ENCODE results near the gene TTLL9. TPM values are rescaled to one million over a fixed set of nuclear protein-coding genes. Genes with fewer than 3 reads are reported as not detected.
"Not testable (repeated sequence)": the region's sequence is repeated elsewhere in the genome, so short reads cannot be mapped to it uniquely, and the experiment has no call there.

The TTLL9 gene
- total RNA-seq, 4 donors from 2014 or later = 0.17 to 0.34 TPM; not detected in 2

DNA sequence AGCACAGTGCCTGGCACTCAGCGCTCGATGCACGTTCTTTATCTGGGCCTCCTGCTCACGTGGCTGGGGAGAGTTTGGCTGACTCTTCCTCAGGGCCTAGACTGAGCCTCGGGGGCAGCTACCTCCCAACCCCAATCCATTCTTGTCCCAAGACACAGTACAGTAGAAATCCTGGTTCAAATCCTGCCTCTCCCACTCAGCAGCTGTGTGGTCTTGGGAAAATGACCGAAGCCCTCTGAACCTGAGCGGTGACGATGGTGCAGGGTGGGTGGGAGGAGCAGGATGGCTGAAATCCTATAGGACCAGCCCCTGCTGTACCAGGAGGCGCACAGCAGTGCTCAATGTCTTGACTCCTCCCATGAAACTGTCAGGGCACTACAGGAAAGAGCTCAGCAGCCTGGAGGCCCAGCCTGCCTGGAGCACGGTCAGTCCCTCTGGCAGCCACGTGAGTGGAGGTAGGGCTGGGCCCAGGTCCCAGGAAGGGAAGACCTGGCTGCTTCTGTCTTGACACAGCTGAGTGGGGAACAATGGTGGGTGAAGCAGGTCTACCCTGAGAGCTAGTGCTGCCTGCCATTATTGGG lies 49.9 kb downstream of the TTLL9 start:
- 73% methylated on average over 6 of the region's 11 CpGs for WGBS
- Histone ChIP-seq H3K27ac (replicated peaks in 1 of 4) (no peak overlapping the region), H3K4me3 (no peak overlapping the region), H3K36me3 (no peaks in the 10 kb centered on the region), H3K4me1 (no peaks in the 10 kb centered on the region), H3K27me3 (peaks cover 0 to 48% (median 0%) of the 10 kb centered on the region in 4 donors), H3K9me3 (no peaks in the 10 kb centered on the region)
- DNase-seq (ENCODE audit: extremely low spot score) = no peak
- no peak for TF ChIP-seq POLR2A (IDR thresholded peaks at IDR 0.05; ENCODE audit: low read depth)
- no peak for TF ChIP-seq POLR2AphosphoS5 (IDR thresholded peaks at IDR 0.05)
- TF ChIP-seq, protein P1, sequence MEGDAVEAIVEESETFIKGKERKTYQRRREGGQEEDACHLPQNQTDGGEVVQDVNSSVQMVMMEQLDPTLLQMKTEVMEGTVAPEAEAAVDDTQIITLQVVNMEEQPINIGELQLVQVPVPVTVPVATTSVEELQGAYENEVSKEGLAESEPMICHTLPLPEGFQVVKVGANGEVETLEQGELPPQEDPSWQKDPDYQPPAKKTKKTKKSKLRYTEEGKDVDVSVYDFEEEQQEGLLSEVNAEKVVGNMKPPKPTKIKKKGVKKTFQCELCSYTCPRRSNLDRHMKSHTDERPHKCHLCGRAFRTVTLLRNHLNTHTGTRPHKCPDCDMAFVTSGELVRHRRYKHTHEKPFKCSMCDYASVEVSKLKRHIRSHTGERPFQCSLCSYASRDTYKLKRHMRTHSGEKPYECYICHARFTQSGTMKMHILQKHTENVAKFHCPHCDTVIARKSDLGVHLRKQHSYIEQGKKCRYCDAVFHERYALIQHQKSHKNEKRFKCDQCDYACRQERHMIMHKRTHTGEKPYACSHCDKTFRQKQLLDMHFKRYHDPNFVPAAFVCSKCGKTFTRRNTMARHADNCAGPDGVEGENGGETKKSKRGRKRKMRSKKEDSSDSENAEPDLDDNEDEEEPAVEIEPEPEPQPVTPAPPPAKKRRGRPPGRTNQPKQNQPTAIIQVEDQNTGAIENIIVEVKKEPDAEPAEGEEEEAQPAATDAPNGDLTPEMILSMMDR (IDR thresholded peaks at IDR 0.05) = no peak
- TF ChIP-seq EP300 (IDR thresholded peaks at IDR 0.05) = no peak
- intact Hi-C loops (cut with DNase I) = no loop called here

DNA sequence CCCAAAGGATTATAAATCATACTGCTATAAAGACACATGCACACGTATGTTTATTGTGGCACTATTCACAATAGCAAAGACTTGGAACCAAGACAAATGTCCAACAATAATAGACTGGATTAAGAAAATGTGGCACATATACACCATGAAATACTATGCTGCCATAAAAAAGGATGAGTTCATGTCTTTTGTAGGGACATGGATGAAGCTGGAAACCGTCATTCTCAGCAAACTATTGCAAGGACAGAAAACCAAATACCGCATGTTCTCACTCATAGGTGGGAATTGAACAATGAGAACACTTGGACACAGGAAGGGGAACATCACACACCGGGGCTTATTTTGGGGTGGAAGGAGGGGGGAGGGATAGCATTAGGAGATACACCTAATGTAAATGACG lies 51.0 kb downstream of the TTLL9 start:
- intact Hi-C loops (cut with DNase I); H3K27ac ChIP-seq (replicated peaks in 1 of 4); H3K36me3 ChIP-seq; H3K9me3 ChIP-seq; H3K4me3 ChIP-seq; H3K4me1 ChIP-seq; DNase-seq (ENCODE audit: extremely low spot score): not testable (repeated sequence)
- peaks cover 0 to 59% (median 0%) of the 10 kb centered on the region in 4 donors for H3K27me3 ChIP-seq
- 89% methylated on average over 5 of the region's 5 CpGs for WGBS

DNA sequence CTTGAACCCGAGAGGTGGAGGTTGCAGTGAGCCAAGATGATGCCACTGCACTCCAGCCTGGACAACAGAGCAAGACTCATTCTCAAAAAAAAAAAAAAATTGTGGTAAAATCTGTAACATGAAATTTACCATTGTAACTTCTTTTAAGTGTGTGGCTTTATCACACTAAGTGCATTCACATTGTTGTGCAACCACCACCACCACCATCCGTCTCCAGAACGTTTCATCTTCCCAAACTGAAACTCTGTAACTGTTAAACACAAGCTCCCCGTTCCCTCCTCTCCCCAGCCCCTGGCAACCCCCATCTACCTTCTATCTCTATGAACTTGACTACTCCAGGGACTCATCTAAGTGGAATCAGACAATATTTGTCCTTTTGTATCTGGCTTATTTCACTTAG lies 51.7 kb downstream of the TTLL9 start:
- no peaks in the 10 kb centered on the region for H3K4me1 ChIP-seq
- H3K27me3 ChIP-seq = peaks cover 0 to 61% (median 0%) of the 10 kb centered on the region in 4 donors
- H3K4me3 ChIP-seq = no peak overlapping the region
- H3K9me3 ChIP-seq = no peaks in the 10 kb centered on the region
- H3K27ac ChIP-seq (replicated peaks in 1 of 4) = no peak overlapping the region
- H3K36me3 ChIP-seq = no peaks in the 10 kb centered on the region
- no peak for DNase-seq (ENCODE audit: extremely low spot score)
- WGBS = 64% methylated on average over 4 of the region's 4 CpGs
- intact Hi-C loops (cut with DNase I) = no loop called here
- TF ChIP-seq EP300 (IDR thresholded peaks at IDR 0.05) = no peak
- no peak for TF ChIP-seq POLR2A (IDR thresholded peaks at IDR 0.05; ENCODE audit: low read depth)
- TF ChIP-seq, protein P1 (IDR thresholded peaks at IDR 0.05) = no peak
- no peak for TF ChIP-seq POLR2AphosphoS5 (IDR thresholded peaks at IDR 0.05)

DNA sequence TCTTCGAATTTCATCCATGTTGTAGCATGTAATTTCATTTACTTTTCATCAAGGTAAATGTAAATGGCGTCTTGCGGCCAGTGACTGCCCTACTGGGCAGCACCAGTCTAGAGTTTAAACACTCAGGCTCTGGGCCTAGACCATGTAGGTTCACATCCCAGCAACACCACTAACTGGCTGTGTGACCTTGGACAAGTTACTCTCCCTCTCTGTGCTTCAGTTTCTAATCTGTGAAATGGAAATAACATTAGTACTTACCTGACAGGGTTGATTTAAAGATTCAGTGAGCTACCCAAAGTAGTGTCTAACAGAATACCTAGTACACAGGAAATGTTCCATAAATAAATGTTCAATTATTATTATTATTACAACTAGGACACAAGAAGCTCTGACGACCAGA lies 52.2 kb downstream of the TTLL9 start:
- Histone ChIP-seq H3K36me3 (no peaks in the 10 kb centered on the region), H3K27me3 (peaks cover 0 to 61% (median 0%) of the 10 kb centered on the region in 4 donors), H3K4me1 (no peaks in the 10 kb centered on the region), H3K9me3 (no peaks in the 10 kb centered on the region), H3K27ac (replicated peaks in 1 of 4) (no peak overlapping the region), H3K4me3 (no peak overlapping the region)
- intact Hi-C loops (cut with DNase I) = no loop called here
- TF ChIP-seq POLR2AphosphoS5 (IDR thresholded peaks at IDR 0.05) (no peak), POLR2A (IDR thresholded peaks at IDR 0.05; ENCODE audit: low read depth) (no peak), EP300 (IDR thresholded peaks at IDR 0.05) (no peak)
- TF ChIP-seq, protein P1 (IDR thresholded peaks at IDR 0.05) = no peak
- 88% methylated on average over 4 of the region's 4 CpGs for WGBS
- DNase-seq (ENCODE audit: extremely low spot score) = no peak

DNA sequence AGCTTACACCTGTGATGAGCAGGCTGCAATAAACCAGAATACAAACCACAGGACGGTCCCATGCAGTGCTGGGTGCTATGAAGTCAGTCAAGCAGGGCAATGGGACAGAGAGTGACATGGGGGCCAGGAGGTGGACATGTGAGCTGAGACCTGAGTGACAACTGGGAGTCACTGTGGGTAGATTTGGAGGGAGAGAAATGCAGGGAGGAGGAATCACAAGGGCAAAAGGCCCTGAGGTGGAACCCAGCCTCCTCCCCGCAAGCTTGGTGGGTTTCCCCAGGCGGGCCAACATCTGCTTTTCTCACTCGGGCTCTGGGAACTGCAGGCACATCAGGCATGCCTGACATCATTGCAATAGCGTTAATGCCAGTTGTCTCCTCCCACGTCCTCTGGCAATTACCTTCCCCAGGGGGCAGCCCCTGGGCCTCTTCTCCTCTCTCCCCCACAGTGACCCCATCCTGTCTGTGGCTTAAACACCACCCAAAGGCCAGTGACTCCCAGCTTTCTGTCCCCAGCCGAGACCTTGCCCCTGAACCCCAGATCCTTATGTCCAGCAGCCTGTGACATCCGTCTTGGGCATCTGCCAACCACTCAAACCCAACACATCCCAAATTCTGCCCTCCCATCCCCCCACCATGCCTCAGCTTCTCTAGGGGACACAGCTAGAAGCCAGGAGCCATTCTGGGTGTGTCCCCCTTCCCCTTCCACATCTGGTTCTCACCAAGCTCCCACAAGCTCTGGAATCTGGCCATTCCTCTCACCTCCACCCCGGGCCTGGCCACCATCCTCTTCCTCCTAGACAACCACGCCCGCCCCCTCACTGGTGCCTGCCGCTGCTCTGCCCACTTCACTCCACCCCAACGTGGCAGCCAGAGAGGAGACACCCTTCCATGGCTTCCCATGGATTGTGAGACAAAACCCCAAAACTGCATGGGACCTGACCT lies 53.2 kb downstream of the TTLL9 start:
- no peak for TF ChIP-seq POLR2A (IDR thresholded peaks at IDR 0.05; ENCODE audit: low read depth)
- TF ChIP-seq EP300 (IDR thresholded peaks at IDR 0.05) = no peak
- TF ChIP-seq, protein P1 (IDR thresholded peaks at IDR 0.05) = no peak
- no peak for TF ChIP-seq POLR2AphosphoS5 (IDR thresholded peaks at IDR 0.05)
- no peak for DNase-seq (ENCODE audit: extremely low spot score)
- Histone ChIP-seq H3K4me1 (no peaks in the 10 kb centered on the region), H3K4me3 (no peak overlapping the region), H3K27ac (replicated peaks in 1 of 4) (no peak overlapping the region), H3K9me3 (no peaks in the 10 kb centered on the region), H3K27me3 (peaks cover 0 to 60% (median 0%) of the 10 kb centered on the region in 4 donors), H3K36me3 (no peaks in the 10 kb centered on the region)
- intact Hi-C loops (cut with DNase I) = no loop called here
- 42% methylated on average over 13 of the region's 13 CpGs for WGBS
